ENCODE results near the gene TPCN1.

DNA sequence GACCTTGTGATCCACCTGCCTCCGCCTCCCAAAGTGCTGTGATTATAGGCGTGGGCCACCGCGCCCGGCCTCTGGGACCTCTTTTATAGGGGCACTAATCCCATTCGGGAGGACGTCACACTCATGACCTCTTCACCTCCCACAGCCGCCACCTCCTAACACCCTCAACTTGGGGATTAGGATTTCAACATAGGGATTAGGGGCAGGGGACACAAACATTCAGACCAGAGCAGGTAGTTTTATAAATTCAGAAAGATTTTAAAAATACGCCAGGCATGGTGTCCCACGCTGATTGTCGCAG lies 49.4 kb downstream of the TPCN1 start:
- TF ChIP-seq EZH2 (IDR thresholded peaks at IDR 0.05; ENCODE audit: low read depth): no peak
- TF ChIP-seq, protein P1, sequence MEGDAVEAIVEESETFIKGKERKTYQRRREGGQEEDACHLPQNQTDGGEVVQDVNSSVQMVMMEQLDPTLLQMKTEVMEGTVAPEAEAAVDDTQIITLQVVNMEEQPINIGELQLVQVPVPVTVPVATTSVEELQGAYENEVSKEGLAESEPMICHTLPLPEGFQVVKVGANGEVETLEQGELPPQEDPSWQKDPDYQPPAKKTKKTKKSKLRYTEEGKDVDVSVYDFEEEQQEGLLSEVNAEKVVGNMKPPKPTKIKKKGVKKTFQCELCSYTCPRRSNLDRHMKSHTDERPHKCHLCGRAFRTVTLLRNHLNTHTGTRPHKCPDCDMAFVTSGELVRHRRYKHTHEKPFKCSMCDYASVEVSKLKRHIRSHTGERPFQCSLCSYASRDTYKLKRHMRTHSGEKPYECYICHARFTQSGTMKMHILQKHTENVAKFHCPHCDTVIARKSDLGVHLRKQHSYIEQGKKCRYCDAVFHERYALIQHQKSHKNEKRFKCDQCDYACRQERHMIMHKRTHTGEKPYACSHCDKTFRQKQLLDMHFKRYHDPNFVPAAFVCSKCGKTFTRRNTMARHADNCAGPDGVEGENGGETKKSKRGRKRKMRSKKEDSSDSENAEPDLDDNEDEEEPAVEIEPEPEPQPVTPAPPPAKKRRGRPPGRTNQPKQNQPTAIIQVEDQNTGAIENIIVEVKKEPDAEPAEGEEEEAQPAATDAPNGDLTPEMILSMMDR (conservative IDR thresholded peaks at IDR 0.05): no peak

Data from PC-9 (cell line).